Neuron (in vitro differentiated cells): ENCODE measurements around the gene UQCRH.
A peak's percentile ranks its signal among the peaks of the same experiment; 100 is the strongest.
"Not testable (repeated sequence)": the region's sequence is repeated elsewhere in the genome, so short reads cannot be mapped to it uniquely, and the experiment has no call there.

ENCODE experiments used
- H2AFZ ChIP-seq: one replicate; pipeline ENCODE4 v1.6.1; 2013; ENCODE audit warnings: low read depth, mild to moderate bottlenecking, inconsistent platforms, low read length, moderate library complexity
- H3K27me3 ChIP-seq: one replicate; pipeline ENCODE4 v1.6.1; 2013; ENCODE audit warnings: low read length; ENCODE audit not compliant: insufficient read depth
- H3K36me3 ChIP-seq: one replicate; pipeline ENCODE4 v1.6.1; 2013; ENCODE audit warnings: low read length; ENCODE audit not compliant: insufficient read depth
- H3K4me1 ChIP-seq: one replicate; pipeline ENCODE4 v1.6.1; 2013; ENCODE audit warnings: low read length; ENCODE audit not compliant: insufficient read depth
- H3K4me3 ChIP-seq: 2 replicates; pipeline ENCODE4 v1.5.1; 2013; ENCODE audit warnings: mild to moderate bottlenecking, low read length, moderate library complexity
- H3K9me3 ChIP-seq: one replicate; pipeline ENCODE4 v1.6.1; 2013; ENCODE audit warnings: low read length

The UQCRH gene

DNA sequence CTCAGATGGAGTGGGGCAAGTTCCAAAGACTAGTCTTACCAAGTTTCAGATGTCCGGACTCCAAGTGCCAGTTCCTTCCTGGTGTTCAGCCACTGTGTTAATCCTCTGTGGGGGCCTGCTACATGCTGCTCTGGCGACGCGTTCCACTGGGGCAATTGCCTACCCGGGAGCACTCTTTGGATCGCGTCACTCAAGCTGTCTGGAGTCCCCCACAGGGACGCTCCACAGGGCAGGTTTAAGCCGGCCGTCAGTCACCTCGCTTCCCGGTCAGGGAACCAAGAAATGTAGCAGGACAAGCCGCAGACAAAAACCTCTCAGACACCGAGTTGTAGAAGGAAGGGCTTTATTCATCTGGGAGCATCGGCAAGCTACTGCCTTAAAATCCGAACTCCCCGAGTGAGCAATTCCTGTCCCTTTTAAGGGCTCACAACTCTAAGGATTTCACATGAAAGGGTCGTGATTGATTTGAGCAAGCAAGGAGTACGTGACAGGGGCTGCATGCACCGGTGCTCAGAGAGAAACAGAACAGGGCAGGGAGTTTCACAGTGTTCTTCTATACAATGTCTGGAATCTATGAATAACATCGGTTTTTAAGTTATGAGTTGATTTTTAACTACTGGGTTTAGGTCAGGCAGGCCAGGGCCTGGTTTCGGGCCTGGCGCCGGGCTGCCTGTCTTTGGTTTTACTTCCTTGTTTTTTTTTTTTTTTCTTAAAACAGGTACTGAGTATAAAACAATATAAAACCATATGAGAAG, 28.5 kb downstream of the UQCRH start:
- not testable (repeated sequence) for H3K4me3 ChIP-seq, H3K9me3 ChIP-seq, H3K36me3 ChIP-seq, H3K27me3 ChIP-seq, H2AFZ ChIP-seq, H3K4me1 ChIP-seq

DNA sequence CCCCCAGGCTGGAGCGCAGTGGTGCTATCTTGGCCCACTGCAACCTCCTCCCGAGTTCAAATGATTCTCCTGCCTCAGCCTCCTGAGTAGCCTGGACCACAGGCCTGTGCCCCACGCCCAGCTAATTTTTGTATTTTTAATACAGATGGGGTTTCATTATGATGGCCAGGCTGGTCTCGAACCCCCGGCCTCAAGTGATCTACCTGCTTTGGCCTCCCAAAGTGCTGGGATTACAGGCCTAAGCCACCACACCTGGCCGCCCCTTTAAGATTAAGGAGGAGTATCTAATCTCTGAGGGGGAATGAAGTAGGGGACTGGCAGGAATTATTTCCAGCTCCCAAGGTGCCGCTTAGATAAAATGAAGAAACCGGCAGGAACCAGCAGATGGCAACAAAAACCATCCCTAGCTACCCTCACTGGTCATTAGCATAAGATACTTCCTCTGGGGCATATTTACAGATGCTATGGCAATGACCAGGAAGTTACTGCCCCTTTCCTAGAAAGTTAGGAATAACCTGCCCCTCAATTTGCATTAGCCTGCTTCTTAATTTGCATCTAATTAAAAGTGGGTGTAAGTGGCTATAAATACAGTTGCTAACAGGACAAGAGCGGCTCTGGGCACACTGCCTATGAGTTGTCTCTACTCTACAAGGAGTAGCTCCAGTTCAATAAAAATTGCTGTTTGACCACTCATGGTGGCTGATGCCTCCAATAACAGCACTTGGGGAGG, 30.0 kb downstream of the UQCRH start:
- H2AFZ ChIP-seq = no peak overlapping the region
- no peaks in the 10 kb centered on the region for H3K36me3 ChIP-seq
- H3K4me1 ChIP-seq = no peaks in the 10 kb centered on the region
- H3K4me3 ChIP-seq = no peak overlapping the region
- no peaks in the 10 kb centered on the region for H3K9me3 ChIP-seq
- H3K27me3 ChIP-seq = no peaks in the 10 kb centered on the region

DNA sequence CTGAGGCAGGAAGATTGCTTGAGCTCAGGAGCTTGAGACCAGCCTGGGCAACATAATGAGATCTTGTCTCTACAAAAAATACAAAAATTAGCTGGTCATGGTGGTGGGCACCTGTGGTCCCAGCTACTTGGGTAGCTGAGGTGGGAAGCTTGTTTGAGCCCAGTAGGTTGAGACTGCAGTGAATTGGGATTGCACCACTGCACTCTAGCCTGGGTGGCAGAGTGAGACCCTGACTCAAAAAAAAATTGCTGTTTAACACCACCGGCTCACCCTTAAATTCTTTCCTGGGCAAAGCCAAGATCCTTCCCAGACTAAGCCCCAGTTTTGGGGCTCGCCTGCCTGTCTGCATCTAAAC, 30.5 kb downstream of the UQCRH start:
- Histone ChIP-seq H3K9me3 (no peaks in the 10 kb centered on the region), H3K4me3 (no peak overlapping the region), H2AFZ (no peak overlapping the region), H3K36me3 (no peaks in the 10 kb centered on the region), H3K4me1 (no peaks in the 10 kb centered on the region), H3K27me3 (no peaks in the 10 kb centered on the region)

DNA sequence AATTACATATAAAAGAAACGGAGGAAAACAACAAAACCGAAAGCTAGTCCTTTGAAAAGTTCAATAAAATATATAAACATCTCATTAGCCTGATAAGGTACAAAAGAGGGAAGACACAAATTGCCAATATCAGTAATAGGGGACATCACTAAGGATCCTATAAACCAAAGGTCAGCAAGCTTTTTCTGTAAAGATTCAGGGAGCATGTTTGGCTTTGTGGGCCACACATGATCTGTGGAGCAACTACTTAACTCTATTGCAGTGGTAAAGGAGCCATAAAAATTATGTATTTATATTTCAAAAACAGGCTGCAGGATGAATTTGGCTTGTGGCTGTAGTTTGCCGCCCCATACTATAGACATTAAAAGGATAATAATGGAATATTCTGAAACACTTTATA, 31.6 kb downstream of the UQCRH start:
- no peak overlapping the region for H3K4me3 ChIP-seq
- H3K4me1 ChIP-seq = peaks cover 4% of the 10 kb centered on the region
- no peaks in the 10 kb centered on the region for H3K9me3 ChIP-seq
- no peaks in the 10 kb centered on the region for H3K36me3 ChIP-seq
- no peaks in the 10 kb centered on the region for H3K27me3 ChIP-seq
- H2AFZ ChIP-seq = no peak overlapping the region

DNA sequence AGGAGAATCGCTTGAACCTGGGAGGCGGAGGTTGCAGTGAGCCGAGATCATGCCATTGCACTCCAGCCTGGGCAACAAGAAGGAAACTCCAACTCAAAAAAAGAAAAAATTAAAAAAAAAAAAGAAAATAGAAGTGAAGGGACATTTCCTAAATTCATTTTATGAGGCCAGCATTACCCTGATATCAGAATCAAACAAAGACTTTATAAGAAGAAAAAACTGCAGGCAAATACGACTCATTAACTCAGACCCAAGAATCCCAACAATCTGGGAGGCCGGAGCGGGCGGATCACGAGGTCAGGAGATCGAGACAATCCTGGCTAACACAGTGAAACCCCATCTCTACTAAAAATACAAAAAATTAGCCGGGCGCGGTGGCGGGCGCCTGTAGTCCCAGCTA, 33.9 kb downstream of the UQCRH start:
- not testable (repeated sequence) for H3K4me1 ChIP-seq, H3K36me3 ChIP-seq, H3K27me3 ChIP-seq, H3K4me3 ChIP-seq, H3K9me3 ChIP-seq, H2AFZ ChIP-seq

DNA sequence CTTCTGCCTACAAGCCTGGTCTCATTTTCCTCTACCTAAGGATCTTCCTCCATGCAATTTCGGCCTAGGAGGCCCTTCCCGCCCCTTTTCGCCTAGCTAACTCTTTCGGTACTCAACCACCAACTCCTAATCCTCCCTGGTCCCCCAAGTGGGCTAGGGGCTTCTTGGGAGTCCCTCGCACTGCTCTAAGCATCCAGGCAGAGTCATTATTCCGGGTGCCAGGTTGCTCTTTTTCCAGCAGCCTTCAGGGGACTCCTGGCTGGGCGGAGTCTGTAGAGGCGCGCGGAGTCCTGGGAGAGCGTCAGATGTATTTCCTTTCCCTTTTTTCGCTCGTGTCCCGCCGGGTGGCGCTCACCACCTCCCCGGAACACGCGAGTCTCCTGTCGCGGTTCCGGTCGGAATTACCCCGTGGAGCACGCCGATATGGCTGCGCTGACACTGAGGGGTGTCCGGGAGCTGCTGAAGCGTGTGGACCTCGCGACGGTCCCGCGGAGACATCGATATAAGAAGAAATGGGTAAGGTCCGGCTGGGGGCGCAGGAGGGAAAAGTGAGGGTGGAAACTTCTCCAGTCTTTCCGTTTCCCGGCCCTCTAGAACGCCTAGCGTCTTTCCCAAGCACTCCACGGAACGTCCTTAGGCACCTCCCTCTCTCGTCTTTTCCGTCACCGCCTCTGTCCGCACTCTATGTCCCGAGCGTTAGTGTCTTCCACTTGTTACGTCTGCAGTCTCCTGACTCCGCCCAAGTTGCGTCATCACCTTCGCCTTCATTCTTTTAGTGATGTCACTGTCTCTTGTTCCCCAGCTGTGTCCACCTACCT, 37.1 kb downstream of the UQCRH start, which contains the start of gene NSUN4:
NSUN4 (plus strand) TSS at position 404 of the 818 bp plus-strand sequence; CDS start at position 424, 20 bp downstream.
- H2AFZ ChIP-seq = peak within 1 kb of the TSS; percentile 65

DNA sequence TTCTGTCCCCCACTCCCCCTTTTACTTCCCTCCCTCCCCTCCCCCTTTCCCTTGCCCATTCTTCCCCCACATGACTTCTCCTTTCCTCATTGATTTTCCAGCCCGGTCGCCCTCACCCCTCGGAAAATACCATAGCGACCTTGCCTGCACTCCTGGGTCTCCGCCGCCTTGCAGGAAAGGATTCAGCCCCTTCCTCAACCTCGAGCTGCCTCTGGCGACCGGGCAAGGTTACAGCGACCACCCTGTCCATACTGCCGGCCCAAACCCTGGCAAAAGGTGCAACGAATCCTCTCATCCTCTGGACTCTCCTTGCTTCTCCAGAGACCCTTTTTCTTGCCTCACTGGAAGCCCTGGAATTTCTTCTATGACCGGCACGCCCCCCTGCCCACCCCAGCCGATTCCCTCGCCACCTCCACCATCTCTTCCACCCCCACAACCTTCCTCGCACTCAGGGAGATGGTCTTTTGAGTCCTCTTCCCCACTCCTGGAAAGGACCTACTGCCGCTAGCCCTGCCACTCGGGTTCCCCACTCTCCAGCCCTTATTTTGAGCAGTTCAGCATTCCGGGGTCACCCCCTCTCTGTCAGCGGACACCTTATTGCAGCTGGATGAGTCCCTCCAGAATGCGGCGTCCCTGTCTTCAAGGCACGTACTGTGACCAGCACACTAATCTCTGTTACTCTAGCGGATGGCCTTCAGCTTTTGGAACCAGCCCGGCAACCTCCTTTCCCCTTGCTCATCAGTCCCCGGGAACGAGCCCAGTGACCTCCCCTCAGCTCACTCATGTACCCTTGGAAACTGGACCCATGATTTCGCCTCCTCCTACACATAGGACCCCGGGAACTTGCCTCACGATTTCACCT, 38.0 kb downstream of the UQCRH start:
- Histone ChIP-seq H3K4me3 (peak overlapping the region; percentile 89), H3K36me3 (peaks cover 30% of the 10 kb centered on the region), H3K9me3 (no peaks in the 10 kb centered on the region), H3K27me3 (no peaks in the 10 kb centered on the region), H3K4me1 (peaks cover 4% of the 10 kb centered on the region), H2AFZ (peak overlapping the region; percentile 65)

More for the DNA sequence above, 37.1 kb downstream of the UQCRH start, which contains the start of gene NSUN4:
- Histone ChIP-seq H3K36me3 (peaks cover 29% of the 10 kb centered on the region), H3K27me3 (no peaks in the 10 kb centered on the region), H3K4me3 (peak within 1 kb of the TSS; percentile 89), H3K9me3 (no peaks in the 10 kb centered on the region), H3K4me1 (peaks cover 4% of the 10 kb centered on the region)

DNA sequence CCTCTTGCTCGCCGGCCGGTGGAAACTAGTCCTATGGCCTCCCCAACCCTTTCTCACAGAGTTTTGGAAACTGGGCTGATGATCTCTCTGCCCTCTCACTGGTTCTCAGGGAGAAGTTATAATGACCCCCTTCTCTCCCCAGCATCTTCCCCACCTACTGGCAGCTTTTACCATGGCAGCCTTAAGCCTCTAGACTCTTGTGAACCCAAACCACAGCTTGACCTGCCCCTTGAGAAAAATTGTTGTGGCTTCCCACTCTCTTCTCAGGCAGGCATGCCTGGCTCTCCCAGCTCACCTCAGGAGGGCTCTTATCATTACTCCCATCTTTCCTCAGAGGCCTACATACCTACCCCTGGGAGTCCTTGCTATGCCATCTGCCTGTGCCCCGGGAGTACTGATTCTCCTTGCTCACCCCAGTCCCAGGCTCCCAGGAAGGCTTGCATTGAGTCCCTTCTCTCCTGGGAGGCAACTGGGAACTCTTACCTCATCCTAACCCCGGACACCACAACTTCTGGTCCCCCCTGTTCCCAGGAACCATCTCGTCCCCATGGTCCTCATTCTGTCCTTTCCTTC, 38.7 kb downstream of the UQCRH start:
- Histone ChIP-seq H3K27me3 (no peaks in the 10 kb centered on the region), H2AFZ (no peak overlapping the region), H3K36me3 (peaks cover 37% of the 10 kb centered on the region), H3K4me1 (peaks cover 4% of the 10 kb centered on the region), H3K9me3 (no peaks in the 10 kb centered on the region), H3K4me3 (no peak overlapping the region)

DNA sequence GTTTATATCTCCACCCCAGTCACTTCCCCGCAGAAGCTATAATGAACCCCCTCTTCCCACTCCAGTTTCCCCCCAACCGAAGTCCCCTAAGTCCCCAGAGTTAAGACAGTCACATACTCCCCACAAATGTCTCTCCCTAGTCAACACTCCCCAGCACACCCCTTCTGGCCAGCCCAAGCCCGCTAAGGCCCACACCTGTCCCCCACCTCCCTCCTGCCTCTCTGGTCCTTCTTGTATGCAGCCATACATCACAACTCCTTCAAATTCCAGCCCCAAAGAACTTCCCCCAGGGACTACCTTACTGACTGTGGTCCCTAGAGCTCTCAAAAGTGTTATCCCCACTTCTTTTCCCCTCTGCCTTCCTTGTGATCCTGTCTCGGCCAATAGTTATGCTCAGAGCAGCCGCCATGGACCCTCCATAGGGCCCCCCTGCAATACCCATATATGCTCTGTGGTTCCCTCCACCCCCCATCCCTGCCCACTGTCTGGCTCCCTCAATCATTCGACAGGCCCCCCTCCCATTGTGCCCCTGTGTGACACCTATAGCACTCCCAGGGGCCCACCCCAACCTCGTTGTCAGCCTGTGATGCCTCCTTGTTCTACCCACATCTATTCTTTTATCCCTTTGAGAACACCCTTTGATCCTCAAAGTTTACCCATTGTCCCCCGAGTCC, 39.3 kb downstream of the UQCRH start:
- no peaks in the 10 kb centered on the region for H3K27me3 ChIP-seq
- H3K4me3 ChIP-seq = no peak overlapping the region
- peaks cover 4% of the 10 kb centered on the region for H3K4me1 ChIP-seq
- H2AFZ ChIP-seq = no peak overlapping the region
- peaks cover 42% of the 10 kb centered on the region for H3K36me3 ChIP-seq
- H3K9me3 ChIP-seq = no peaks in the 10 kb centered on the region

DNA sequence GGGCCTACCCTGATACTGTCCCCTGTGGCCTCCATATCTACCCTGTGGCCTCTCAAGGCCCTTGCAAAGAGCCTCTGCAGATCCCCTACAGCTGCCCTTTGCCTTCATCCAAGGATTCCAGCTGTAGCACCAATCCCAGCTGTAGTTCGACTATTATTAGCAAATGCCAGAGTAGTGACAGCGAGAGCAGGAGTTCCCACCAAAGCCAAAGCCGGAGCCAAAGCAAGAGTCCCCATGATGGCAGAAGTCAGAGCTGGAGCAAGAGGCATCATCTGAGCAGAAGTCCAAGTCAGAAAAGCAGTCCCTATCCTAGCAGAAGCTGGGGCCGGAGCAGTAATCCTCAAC, 39.8 kb downstream of the UQCRH start:
- no peaks in the 10 kb centered on the region for H3K9me3 ChIP-seq
- peaks cover 4% of the 10 kb centered on the region for H3K4me1 ChIP-seq
- H3K36me3 ChIP-seq = peaks cover 42% of the 10 kb centered on the region
- no peaks in the 10 kb centered on the region for H3K27me3 ChIP-seq
- no peak overlapping the region for H2AFZ ChIP-seq
- no peak overlapping the region for H3K4me3 ChIP-seq

DNA sequence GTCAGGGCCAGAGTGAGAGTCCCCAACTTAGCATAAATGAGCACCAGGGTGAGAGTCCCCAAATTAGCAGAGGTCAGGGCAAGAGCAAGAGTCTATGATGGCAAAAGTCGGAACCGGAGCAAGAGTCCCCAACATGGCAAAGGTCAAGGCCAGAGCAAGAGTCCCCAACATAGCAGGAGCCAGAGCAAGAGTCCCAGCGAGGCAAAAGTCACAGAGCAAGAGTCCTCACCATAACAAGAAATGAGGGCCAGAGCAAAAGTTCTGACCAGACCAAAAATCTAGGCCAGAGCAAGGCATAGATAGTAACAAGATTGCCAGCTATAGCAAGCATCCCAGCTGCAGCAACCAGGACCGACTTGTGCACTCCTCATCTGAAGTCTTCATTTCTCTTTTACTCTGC, 40.2 kb downstream of the UQCRH start:
- H3K4me3 ChIP-seq = no peak overlapping the region
- H3K9me3 ChIP-seq = no peaks in the 10 kb centered on the region
- H3K4me1 ChIP-seq = peaks cover 4% of the 10 kb centered on the region
- H3K36me3 ChIP-seq = peaks cover 43% of the 10 kb centered on the region
- H2AFZ ChIP-seq = no peak overlapping the region
- H3K27me3 ChIP-seq = no peaks in the 10 kb centered on the region

DNA sequence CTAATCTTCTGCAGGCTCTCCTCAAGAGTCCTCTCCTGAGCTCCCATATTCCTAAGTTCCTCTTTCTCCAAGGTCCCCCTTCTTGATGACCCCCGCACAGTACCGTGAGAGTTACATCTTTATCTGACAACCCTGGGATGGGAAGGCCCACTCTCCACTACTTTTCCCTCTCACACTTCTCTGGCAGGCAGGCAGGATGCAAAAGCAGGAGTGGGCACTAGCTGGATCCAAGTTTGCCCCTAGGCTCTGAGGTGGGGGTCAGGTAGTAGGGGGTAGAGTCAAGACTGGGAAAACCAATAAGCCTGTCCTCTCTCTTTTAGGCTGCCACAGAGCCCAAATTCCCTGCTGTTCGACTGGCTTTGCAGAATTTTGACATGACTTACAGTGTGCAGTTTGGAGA, 41.0 kb downstream of the UQCRH start:
- H3K27me3 ChIP-seq = no peaks in the 10 kb centered on the region
- peaks cover 3% of the 10 kb centered on the region for H3K4me1 ChIP-seq
- peaks cover 48% of the 10 kb centered on the region for H3K36me3 ChIP-seq

More for the DNA sequence above, 41.0 kb downstream of the UQCRH start:
- no peak overlapping the region for H2AFZ ChIP-seq
- H3K4me3 ChIP-seq = no peak overlapping the region
- no peaks in the 10 kb centered on the region for H3K9me3 ChIP-seq
